H1 (cell line): ENCODE measurements around the gene TRIM31. TPM values are rescaled to one million over a fixed set of nuclear protein-coding genes. Genes with fewer than 3 reads are reported as not detected.

Experiments
- CTCF ChIA-PET: fragments of 300-600 bp; sonication (Branson Sonifier 250); formaldehyde crosslinking; loops from one replicate; lab custom pipeline; 2021; ENCODE audit not compliant: partially characterized antibody; lab: Charles Lee
- POLR2A ChIA-PET: fragments of 300-600 bp; sonication (Branson Sonifier 250); formaldehyde crosslinking; loops from one replicate; lab custom pipeline; 2021; ENCODE audit warnings: inconsistent platforms; ENCODE audit not compliant: partially characterized antibody; lab: Charles Lee
- DNase-seq, 2 experiments: peaks; one replicate each; pipeline versions ENCODE4 v3.0.0 to v3.0.0-alpha.2; 2010 to 2022; ENCODE audit warnings: low spot score in 2 of 2, low read depth in 1 of 2, mixed read lengths in 1 of 2
- FAIRE-seq: peaks from 2 replicates; lab custom pipeline; 2011; peaks lifted over from hg19 to GRCh38; lab: Jason Lieb, UNC
- H2AFZ ChIP-seq: 2 replicates; pipeline ENCODE4 v1.8.1; 2012; ENCODE audit warnings: low read length, inconsistent platforms
- H2AK5ac ChIP-seq: 2 replicates; pipeline ENCODE4 v1.6.1; 2013; ENCODE audit warnings: low read depth, low read length
- H2BK120ac ChIP-seq: replicated peaks from 2 replicates; pipeline ENCODE3; 2013; ENCODE audit warnings: low read depth, low read length, inconsistent platforms
- H2BK12ac ChIP-seq: 2 replicates; pipeline ENCODE4 v1.6.1; 2013; ENCODE audit warnings: low read depth, low read length
- H2BK15ac ChIP-seq: 2 replicates; pipeline ENCODE4 v1.6.1; 2013; ENCODE audit warnings: low read length
- H2BK20ac ChIP-seq: 2 replicates; pipeline ENCODE4 v1.6.1; 2013; ENCODE audit warnings: low read length
- H2BK5ac ChIP-seq: 2 replicates; pipeline ENCODE4 v1.6.1; 2013; ENCODE audit warnings: low read depth, low read length
- H3K14ac ChIP-seq: 2 replicates; pipeline ENCODE4 v1.6.1; 2013; ENCODE audit warnings: inconsistent platforms; ENCODE audit not compliant: insufficient read length
- H3K18ac ChIP-seq: 2 replicates; pipeline ENCODE4 v1.6.1; 2013; ENCODE audit warnings: low read length; ENCODE audit errors: extremely low read depth
- H3K23ac ChIP-seq: 2 replicates; pipeline ENCODE4 v1.6.1; 2013; ENCODE audit warnings: inconsistent platforms; ENCODE audit not compliant: insufficient read length
- H3K23me2 ChIP-seq: 2 replicates; pipeline ENCODE4 v1.6.1; 2013; ENCODE audit warnings: low read depth, low read length
- H3K27ac ChIP-seq: 2 replicates; pipeline ENCODE4 v1.6.1; 2011; ENCODE audit warnings: low read depth, low read length, inconsistent platforms
- H3K27me3 ChIP-seq, 4 experiments: replicated peaks in 1 of 4; 1 replicate in 1 of 4; 2 replicates in 3 of 4; pipeline versions ENCODE4 v1.6.1 to v1.8.1; 2011 to 2013; ENCODE audit warnings: low read length in 3 of 4, mild to moderate bottlenecking in 3 of 4, inconsistent platforms in 2 of 4, mixed read lengths in 2 of 4, moderate library complexity in 1 of 4; ENCODE audit not compliant: control insufficient read depth in 3 of 4, insufficient read depth in 3 of 4; ENCODE audit errors: extremely low read depth in 1 of 4
- H3K36me3 ChIP-seq, 4 experiments: 2 replicates each; pipeline versions ENCODE4 v1.6.1 to v1.8.1; 2011 to 2013; ENCODE audit warnings: mild to moderate bottlenecking in 4 of 4, low read length in 3 of 4, moderate library complexity in 2 of 4, control low read depth in 1 of 4, inconsistent platforms in 1 of 4; ENCODE audit not compliant: insufficient read depth in 4 of 4, control insufficient read depth in 2 of 4
- H3K4ac ChIP-seq: replicated peaks from 2 replicates; pipeline ENCODE3; 2013; ENCODE audit warnings: low read length, low read depth, mixed read lengths, inconsistent platforms; ENCODE audit not compliant: insufficient read length
- H3K4me1 ChIP-seq, 4 experiments: replicated peaks in 1 of 4; 1 replicate in 1 of 4; 2 replicates in 3 of 4; pipeline versions ENCODE4 v1.6.1 to v1.8.1; 2011 to 2013; ENCODE audit warnings: low read length in 3 of 4, inconsistent platforms in 2 of 4, mixed read lengths in 1 of 4; ENCODE audit not compliant: insufficient read depth in 4 of 4, control insufficient read depth in 3 of 4
- H3K4me2 ChIP-seq, 2 experiments: 2 replicates each; pipeline versions ENCODE4 v1.6.1 to v1.8.1; 2011 to 2013; ENCODE audit warnings: low read depth in 2 of 2, low read length in 2 of 2, control low read depth in 1 of 2, inconsistent platforms in 1 of 2, mild to moderate bottlenecking in 1 of 2; ENCODE audit not compliant: insufficient read depth in 1 of 2
- H3K4me3 ChIP-seq, 4 experiments: fragments of 200-600, 300-600 bp in 1 of 4; sonication (generic), shearing (Covaris generic), sonication (Bioruptor Twin) in 1 of 4; 2 replicates each; pipeline versions ENCODE4 v1.5.1 to v1.8.1; 2011 to 2016; ENCODE audit warnings: low read length in 4 of 4, low read depth in 3 of 4, control low read depth in 2 of 4, inconsistent platforms in 2 of 4, mild to moderate bottlenecking in 2 of 4, mixed read lengths in 1 of 4, moderate library complexity in 1 of 4; ENCODE audit not compliant: insufficient read depth in 2 of 4; ENCODE audit errors: extremely low read depth in 1 of 4
- H3K56ac ChIP-seq: replicated peaks from 2 replicates; pipeline ENCODE3; 2013; ENCODE audit warnings: low read depth, mild to moderate bottlenecking, mixed read lengths, low read length, inconsistent platforms; ENCODE audit not compliant: insufficient read length
- H3K79me1 ChIP-seq: 2 replicates; pipeline ENCODE4 v1.6.1; 2013; ENCODE audit warnings: low read depth, low read length, control low read depth
- H3K79me2 ChIP-seq, 2 experiments: 2 replicates each; pipeline versions ENCODE4 v1.6.1 to v1.8.1; 2012 to 2013; ENCODE audit warnings: low read length in 2 of 2, mild to moderate bottlenecking in 2 of 2, inconsistent platforms in 1 of 2; ENCODE audit not compliant: insufficient read depth in 2 of 2, control insufficient read depth in 1 of 2
- H3K9ac ChIP-seq, 4 experiments: replicated peaks in 1 of 4; 1 replicate in 1 of 4; 2 replicates in 3 of 4; pipeline versions ENCODE4 v1.6.1 to v1.8.1; 2011 to 2013; ENCODE audit warnings: low read depth in 3 of 4, low read length in 3 of 4, control low read depth in 2 of 4, mild to moderate bottlenecking in 2 of 4, moderate library complexity in 2 of 4, inconsistent platforms in 1 of 4; ENCODE audit errors: extremely low read depth in 1 of 4
- H3K9me3 ChIP-seq, 2 experiments: 2 replicates each; pipeline versions ENCODE4 v1.6.1 to v1.8.1; 2012 to 2013; ENCODE audit warnings: mild to moderate bottlenecking in 2 of 2, moderate library complexity in 2 of 2, control low read depth in 1 of 2, inconsistent platforms in 1 of 2, low read depth in 1 of 2, low read length in 1 of 2, mixed read lengths in 1 of 2; ENCODE audit not compliant: insufficient read depth in 2 of 2
- H4K20me1 ChIP-seq, 2 experiments: replicated peaks in 1 of 2; 2 replicates each; pipeline versions ENCODE3 to v1.8.1; 2011 to 2013; ENCODE audit warnings: inconsistent platforms in 2 of 2, low read length in 2 of 2, mild to moderate bottlenecking in 1 of 2; ENCODE audit not compliant: insufficient read depth in 2 of 2, control insufficient read depth in 1 of 2
- H4K5ac ChIP-seq: 2 replicates; pipeline ENCODE4 v1.6.1; 2013; ENCODE audit warnings: low read length, low read depth, mixed read lengths, inconsistent platforms; ENCODE audit not compliant: insufficient read length
- H4K8ac ChIP-seq: 2 replicates; pipeline ENCODE4 v1.8.0; 2013; ENCODE audit warnings: mild to moderate bottlenecking, moderate library complexity, low read length, inconsistent platforms; ENCODE audit not compliant: insufficient read depth; ENCODE audit errors: extremely low read depth
- H4K91ac ChIP-seq: replicated peaks from 2 replicates; pipeline ENCODE3; 2013; ENCODE audit warnings: low read length, mixed read lengths, inconsistent platforms; ENCODE audit not compliant: insufficient read length
- ASH2L ChIP-seq: fragments of 200-600, 300-600 bp; sonication (generic); IDR thresholded peaks from one replicate; pipeline ENCODE4 v1.7.1; 2017; ENCODE audit warnings: low read length
- CTBP2 ChIP-seq: IDR thresholded peaks from 2 replicates; pipeline ENCODE4 v1.7.0; 2011; ENCODE audit warnings: borderline replicate concordance, mild to moderate bottlenecking, moderate library complexity, mixed read lengths, low read length; ENCODE audit not compliant: insufficient read depth, insufficient read length
- SIX5 ChIP-seq: IDR thresholded peaks from 2 replicates; pipeline ENCODE4 v1.6.1; 2011; ENCODE audit warnings: mild to moderate bottlenecking, low read depth, low read length
- WGBS, 2 experiments: shearing (Covaris generic) in 1 of 2; methylation state at CpG; one replicate each; pipeline versions ENCODE4 v1.1.6 to v1.1.7; 2013 to 2015; ENCODE audit warnings: low lambda C conversion rate in 2 of 2, mixed read lengths in 2 of 2, inconsistent platforms in 1 of 2, low coverage in 1 of 2, missing lambda C conversion rate in 1 of 2; ENCODE audit not compliant: insufficient replicate concordance in 2 of 2, insufficient coverage in 1 of 2, insufficient read length in 1 of 2; ENCODE audit errors: extremely low coverage in 1 of 2, missing lambda C conversion rate in 1 of 2; 5-methylcytosine and 5-hydroxymethylcytosine counted together
- polyA plus RNA-seq, 7 experiments: library from polyadenylated mRNA; depleted of rRNA in 3 of 7; stranded (reverse) in 5 of 7; unstranded in 2 of 7; fragments of >200 nt in 5 of 7; fragments of 200-250 nt in 2 of 7; gene quantifications; 1 replicate in 5 of 7; 2 replicates in 1 of 7; 4 replicates in 1 of 7; pipeline versions ENCODE4 v1.2.1 to v1.2.3, GENCODE V29; 2011 to 2013; ENCODE audit warnings: missing spikeins in 2 of 7, mixed read lengths in 2 of 7
- total RNA-seq: library from RNA; stranded (reverse); fragmentation: NEBNext Ultra II Directional; extraction: Animal tissue kit (Norgen Biotek cat#: 25700); gene quantifications from 2 replicates; pipeline ENCODE4 v1.2.1, GENCODE V29; 2021
- TF ChIP-seq, protein P1 (sequence below): IDR thresholded peaks from 2 replicates; pipeline ENCODE4 v1.6.1; 2012; ENCODE audit warnings: inconsistent platforms

The TRIM31 gene
- total and polyA plus RNA-seq, 2 of the 8 experiments (the other 6 are each of a cell fraction or from before 2014, with no cell fraction given): not detected

DNA sequence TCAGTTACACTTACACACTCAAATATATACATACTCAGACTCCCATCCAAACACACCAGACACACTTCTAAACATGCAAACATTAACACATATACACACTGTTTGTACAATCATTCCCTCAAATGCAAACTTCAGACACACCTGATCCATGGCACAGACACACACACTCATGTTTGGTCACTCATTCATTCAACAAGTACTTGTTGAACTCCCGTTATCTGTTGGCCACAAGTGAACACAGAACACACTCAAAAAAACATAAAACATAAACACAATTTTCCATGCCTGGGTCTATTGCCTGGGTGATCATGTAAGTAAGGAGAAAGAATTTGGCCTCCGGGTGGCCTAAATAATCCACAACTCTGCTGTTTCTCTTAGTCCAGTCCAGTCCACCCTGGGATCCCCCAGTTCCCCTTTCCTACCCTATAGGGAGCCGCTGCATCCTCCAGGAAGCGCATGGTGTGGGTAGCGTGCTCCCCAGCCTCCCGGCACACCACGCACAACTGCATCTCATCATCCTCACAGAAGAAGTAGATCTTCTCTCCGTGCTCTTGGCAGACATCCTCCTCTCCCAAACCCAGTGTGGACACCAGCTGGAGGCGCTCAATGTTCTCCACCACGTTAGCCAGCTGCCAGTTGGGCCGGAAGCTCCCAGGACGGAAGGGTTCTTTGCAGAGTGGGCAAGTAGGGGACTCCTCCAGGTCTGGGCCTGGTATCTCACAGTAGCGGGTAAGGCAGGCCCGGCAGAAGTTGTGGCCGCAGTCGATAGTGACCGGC, 47.3 kb upstream of the TRIM31 start:
- Histone ChIP-seq H2BK120ac (no peak overlapping the region), H2AFZ (no peak overlapping the region), H3K27me3 (peaks cover 0 to 4% (median 1%) of the 10 kb centered on the region in 4 experiments; a peak in 3 of 7 replicates), H3K4me2 (no peak overlapping the region), H3K4me3 (no peak overlapping the region), H3K79me2 (no peaks in the 10 kb centered on the region), H3K27ac (no peak overlapping the region), H4K8ac (no peak overlapping the region), H2BK20ac (no peak overlapping the region), H3K23ac (no peak overlapping the region), H3K14ac (no peak overlapping the region), H3K18ac (no peak overlapping the region), H3K56ac (no peak overlapping the region), H4K20me1 (no peaks in the 10 kb centered on the region), H3K4me1 (peaks cover 0 to 4% (median 2%) of the 10 kb centered on the region in 4 experiments; a peak in 1 of 7 replicates), H3K23me2 (no peaks in the 10 kb centered on the region), H2AK5ac (no peak overlapping the region), H3K79me1 (no peaks in the 10 kb centered on the region), H2BK15ac (no peak overlapping the region), H4K5ac (no peak overlapping the region), H3K4ac (no peak overlapping the region), H2BK5ac (no peak overlapping the region), H3K9ac (no peak overlapping the region), H4K91ac (no peak overlapping the region), H3K9me3 (no peaks in the 10 kb centered on the region), H3K36me3 (no peaks in the 10 kb centered on the region), H2BK12ac (no peak overlapping the region)
- POLR2A ChIA-PET: interaction anchor here (1.1 kb wide), 1 partner anchor 99 kb away, joined by 3 read pairs; the partner anchor contains the start of gene POLR1H
- FAIRE-seq (no peak), DNase-seq (no peak)
- CTCF ChIA-PET: no interaction called here
- 90% methylated on average over 14 of the region's 17 CpGs; no CpG with 5 or more reads in 1 of the 2 experiments for WGBS, 2 experiments
- TF ChIP-seq, protein P1, sequence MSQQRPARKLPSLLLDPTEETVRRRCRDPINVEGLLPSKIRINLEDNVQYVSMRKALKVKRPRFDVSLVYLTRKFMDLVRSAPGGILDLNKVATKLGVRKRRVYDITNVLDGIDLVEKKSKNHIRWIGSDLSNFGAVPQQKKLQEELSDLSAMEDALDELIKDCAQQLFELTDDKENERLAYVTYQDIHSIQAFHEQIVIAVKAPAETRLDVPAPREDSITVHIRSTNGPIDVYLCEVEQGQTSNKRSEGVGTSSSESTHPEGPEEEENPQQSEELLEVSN: no peak
- no peak for TF ChIP-seq SIX5
- TF ChIP-seq CTBP2: no peak
- TF ChIP-seq ASH2L: no peak
